ENCODE data around the gene FLT4. TPM values are rescaled to one million over a fixed set of nuclear protein-coding genes. Genes with fewer than 3 reads are reported as not detected.
A peak's percentile ranks its signal among the peaks of the same experiment; 100 is the strongest.

The FLT4 gene
- 1 to 10 TPM; 2.8 to 4.0 TPM for polyA plus RNA-seq

- 1% methylated on average over 53 to 89 of the region's 89 CpGs for WGBS, 2 donors
- Histone ChIP-seq H3K27ac (ENCODE audit: low read depth in 2 of 2, low read length in 1 of 2) (no peak within 1 kb of the TSS), H3K4me1 (ENCODE audit: control insufficient read depth in 2 of 2, insufficient read depth in 2 of 2, low read length in 1 of 2) (peaks cover 2 to 12% of the 10 kb centered on the region in 2 donors), H3K36me3 (ENCODE audit: control insufficient read depth in 2 of 2, insufficient read depth in 2 of 2, low read length in 1 of 2) (no peaks in the 10 kb centered on the region), H3K27me3 (ENCODE audit: control insufficient read depth in 1 of 2, insufficient read depth in 2 of 2, low read length in 2 of 2) (peaks cover 13 to 18% of the 10 kb centered on the region in 2 donors), H3K9me3 (ENCODE audit: control insufficient read depth in 2 of 2, insufficient read depth in 1 of 2, low read depth in 1 of 2, low read length in 1 of 2) (no peaks in the 10 kb centered on the region), H3K4me3 (ENCODE audit: low read depth in 1 of 2, low read length in 2 of 2) (peak within 1 kb of the TSS; percentile 44 to 51)
Measured at GRCh38 chr5:180649297-180650039, at the start of gene FLT4. Gene FLT4, minus strand, starts transcription at chr5:180649600. Its CDS starts 55 bp downstream, at chr5:180649545.

- Histone ChIP-seq H3K4me3 (ENCODE audit: low read depth in 1 of 2, low read length in 2 of 2) (no peak overlapping the region), H3K27me3 (ENCODE audit: control insufficient read depth in 1 of 2, insufficient read depth in 2 of 2, low read length in 2 of 2) (no peaks in the 10 kb centered on the region), H3K4me1 (ENCODE audit: control insufficient read depth in 2 of 2, insufficient read depth in 2 of 2, low read length in 1 of 2) (no peaks in the 10 kb centered on the region), H3K27ac (ENCODE audit: low read depth in 2 of 2, low read length in 1 of 2) (no peak overlapping the region), H3K9me3 (ENCODE audit: control insufficient read depth in 2 of 2, insufficient read depth in 1 of 2, low read depth in 1 of 2, low read length in 1 of 2) (no peaks in the 10 kb centered on the region), H3K36me3 (ENCODE audit: control insufficient read depth in 2 of 2, insufficient read depth in 2 of 2, low read length in 1 of 2) (no peaks in the 10 kb centered on the region)
- 81 to 84% methylated on average over 1 of the region's 1 CpG for WGBS, 2 donors
Measured at GRCh38 chr5:180699042-180699441, 49.6 kb upstream of the FLT4 start.

- no peak overlapping the region for H3K4me3 ChIP-seq (ENCODE audit: low read depth in 1 of 2, low read length in 2 of 2)
- peaks cover 0 to under 1% of the 10 kb centered on the region in 2 donors for H3K27me3 ChIP-seq (ENCODE audit: control insufficient read depth in 1 of 2, insufficient read depth in 2 of 2, low read length in 2 of 2)
- no peak overlapping the region for H3K27ac ChIP-seq (ENCODE audit: low read depth in 2 of 2, low read length in 1 of 2)
- no peaks in the 10 kb centered on the region for H3K4me1 ChIP-seq (ENCODE audit: control insufficient read depth in 2 of 2, insufficient read depth in 2 of 2, low read length in 1 of 2)
- H3K36me3 ChIP-seq (ENCODE audit: control insufficient read depth in 2 of 2, insufficient read depth in 2 of 2, low read length in 1 of 2), result no peaks in the 10 kb centered on the region
- WGBS, 2 donors, result 83 to 95% methylated on average over 1 of the region's 1 CpG
- peaks cover 0 to 4% of the 10 kb centered on the region in 2 donors for H3K9me3 ChIP-seq (ENCODE audit: control insufficient read depth in 2 of 2, insufficient read depth in 1 of 2, low read depth in 1 of 2, low read length in 1 of 2)
Measured at GRCh38 chr5:180696116-180696515, 46.7 kb upstream of the FLT4 start.

GRCh38 chr5:180692429-180692828 lies 43.0 kb upstream of the FLT4 start:
- Histone ChIP-seq H3K36me3 (ENCODE audit: control insufficient read depth in 2 of 2, insufficient read depth in 2 of 2, low read length in 1 of 2) (no peaks in the 10 kb centered on the region), H3K4me3 (ENCODE audit: low read depth in 1 of 2, low read length in 2 of 2) (no peak overlapping the region), H3K27ac (ENCODE audit: low read depth in 2 of 2, low read length in 1 of 2) (no peak overlapping the region), H3K9me3 (ENCODE audit: control insufficient read depth in 2 of 2, insufficient read depth in 1 of 2, low read depth in 1 of 2, low read length in 1 of 2) (peaks cover 0 to 4% of the 10 kb centered on the region in 2 donors), H3K4me1 (ENCODE audit: control insufficient read depth in 2 of 2, insufficient read depth in 2 of 2, low read length in 1 of 2) (no peaks in the 10 kb centered on the region), H3K27me3 (ENCODE audit: control insufficient read depth in 1 of 2, insufficient read depth in 2 of 2, low read length in 2 of 2) (peaks cover 0 to 3% of the 10 kb centered on the region in 2 donors)
- 61 to 84% methylated on average over 3 of the region's 3 CpGs for WGBS, 2 donors

GRCh38 chr5:180691046-180691445 lies 41.6 kb upstream of the FLT4 start:
- Histone ChIP-seq H3K9me3 (ENCODE audit: control insufficient read depth in 2 of 2, insufficient read depth in 1 of 2, low read depth in 1 of 2, low read length in 1 of 2) (peaks cover 0 to 4% of the 10 kb centered on the region in 2 donors), H3K27me3 (ENCODE audit: control insufficient read depth in 1 of 2, insufficient read depth in 2 of 2, low read length in 2 of 2) (peaks cover 3% of the 10 kb centered on the region in 2 donors), H3K36me3 (ENCODE audit: control insufficient read depth in 2 of 2, insufficient read depth in 2 of 2, low read length in 1 of 2) (no peaks in the 10 kb centered on the region), H3K4me1 (ENCODE audit: control insufficient read depth in 2 of 2, insufficient read depth in 2 of 2, low read length in 1 of 2) (no peaks in the 10 kb centered on the region), H3K4me3 (ENCODE audit: low read depth in 1 of 2, low read length in 2 of 2) (no peak overlapping the region), H3K27ac (ENCODE audit: low read depth in 2 of 2, low read length in 1 of 2) (no peak overlapping the region)
- WGBS, 2 donors, result 68 to 74% methylated on average over 6 of the region's 6 CpGs

GRCh38 chr5:180690562-180690961 lies 41.2 kb upstream of the FLT4 start:
- no peaks in the 10 kb centered on the region for H3K36me3 ChIP-seq (ENCODE audit: control insufficient read depth in 2 of 2, insufficient read depth in 2 of 2, low read length in 1 of 2)
- H3K4me3 ChIP-seq (ENCODE audit: low read depth in 1 of 2, low read length in 2 of 2), result no peak overlapping the region
- H3K4me1 ChIP-seq (ENCODE audit: control insufficient read depth in 2 of 2, insufficient read depth in 2 of 2, low read length in 1 of 2), result no peaks in the 10 kb centered on the region
- peaks cover 3% of the 10 kb centered on the region in 2 donors for H3K27me3 ChIP-seq (ENCODE audit: control insufficient read depth in 1 of 2, insufficient read depth in 2 of 2, low read length in 2 of 2)
- 54 to 63% methylated on average over 6 of the region's 6 CpGs for WGBS, 2 donors
- no peak overlapping the region for H3K27ac ChIP-seq (ENCODE audit: low read depth in 2 of 2, low read length in 1 of 2)
- H3K9me3 ChIP-seq (ENCODE audit: control insufficient read depth in 2 of 2, insufficient read depth in 1 of 2, low read depth in 1 of 2, low read length in 1 of 2), result peaks cover 0 to 4% of the 10 kb centered on the region in 2 donors

- 65 to 66% methylated on average over 7 of the region's 7 CpGs for WGBS, 2 donors
- Histone ChIP-seq H3K36me3 (ENCODE audit: control insufficient read depth in 2 of 2, insufficient read depth in 2 of 2, low read length in 1 of 2) (no peaks in the 10 kb centered on the region), H3K27me3 (ENCODE audit: control insufficient read depth in 1 of 2, insufficient read depth in 2 of 2, low read length in 2 of 2) (peaks cover 3% of the 10 kb centered on the region in 2 donors), H3K27ac (ENCODE audit: low read depth in 2 of 2, low read length in 1 of 2) (no peak overlapping the region), H3K4me3 (ENCODE audit: low read depth in 1 of 2, low read length in 2 of 2) (no peak overlapping the region), H3K4me1 (ENCODE audit: control insufficient read depth in 2 of 2, insufficient read depth in 2 of 2, low read length in 1 of 2) (no peaks in the 10 kb centered on the region), H3K9me3 (ENCODE audit: control insufficient read depth in 2 of 2, insufficient read depth in 1 of 2, low read depth in 1 of 2, low read length in 1 of 2) (peaks cover 0 to 4% of the 10 kb centered on the region in 2 donors)
Measured at GRCh38 chr5:180689775-180690174, 40.4 kb upstream of the FLT4 start.

GRCh38 chr5:180689071-180689694 lies 39.8 kb upstream of the FLT4 start:
- no peak overlapping the region for H3K27ac ChIP-seq (ENCODE audit: low read depth in 2 of 2, low read length in 1 of 2)
- no peaks in the 10 kb centered on the region for H3K4me1 ChIP-seq (ENCODE audit: control insufficient read depth in 2 of 2, insufficient read depth in 2 of 2, low read length in 1 of 2)
- peaks cover 0 to 4% of the 10 kb centered on the region in 2 donors for H3K9me3 ChIP-seq (ENCODE audit: control insufficient read depth in 2 of 2, insufficient read depth in 1 of 2, low read depth in 1 of 2, low read length in 1 of 2)
- H3K27me3 ChIP-seq (ENCODE audit: control insufficient read depth in 1 of 2, insufficient read depth in 2 of 2, low read length in 2 of 2), result peaks cover 3% of the 10 kb centered on the region in 2 donors
- no peaks in the 10 kb centered on the region for H3K36me3 ChIP-seq (ENCODE audit: control insufficient read depth in 2 of 2, insufficient read depth in 2 of 2, low read length in 1 of 2)
- no peak overlapping the region for H3K4me3 ChIP-seq (ENCODE audit: low read depth in 1 of 2, low read length in 2 of 2)
- 62 to 66% methylated on average over 13 of the region's 13 CpGs for WGBS, 2 donors

- 49 to 52% methylated on average over 8 of the region's 8 CpGs for WGBS, 2 donors
- Histone ChIP-seq H3K27me3 (ENCODE audit: control insufficient read depth in 1 of 2, insufficient read depth in 2 of 2, low read length in 2 of 2) (peaks cover 3% of the 10 kb centered on the region in 2 donors), H3K9me3 (ENCODE audit: control insufficient read depth in 2 of 2, insufficient read depth in 1 of 2, low read depth in 1 of 2, low read length in 1 of 2) (peaks cover 0 to 4% of the 10 kb centered on the region in 2 donors), H3K36me3 (ENCODE audit: control insufficient read depth in 2 of 2, insufficient read depth in 2 of 2, low read length in 1 of 2) (no peaks in the 10 kb centered on the region), H3K4me1 (ENCODE audit: control insufficient read depth in 2 of 2, insufficient read depth in 2 of 2, low read length in 1 of 2) (no peaks in the 10 kb centered on the region), H3K27ac (ENCODE audit: low read depth in 2 of 2, low read length in 1 of 2) (no peak overlapping the region), H3K4me3 (ENCODE audit: low read depth in 1 of 2, low read length in 2 of 2) (no peak overlapping the region)
Measured at GRCh38 chr5:180688330-180689070, 39.1 kb upstream of the FLT4 start.

All from esophagus (tissue), 2 donors.